ENCODE results near the gene NUMBL. TPM values are rescaled to one million over a fixed set of nuclear protein-coding genes. Genes with fewer than 3 reads are reported as not detected.

The NUMBL gene
- total and polyA plus RNA-seq, 2 of the 4 experiments (the other 2 are of a cell fraction), result 6.3 to 29.0 TPM

GRCh38 chr19:40705950-40706619, 15.6 kb upstream of the NUMBL start:
- H2AK9ac ChIP-seq (replicated peaks; ENCODE audit: low read depth, low read length, poor library complexity), result no peak overlapping the region
- H3K4me2 ChIP-seq (ENCODE audit: low read depth, low read length), result no peak overlapping the region
- H3K56ac ChIP-seq (ENCODE audit: extremely low read depth, insufficient read depth, low read length), result no peak overlapping the region
- no peaks in the 10 kb centered on the region for H3K27me3 ChIP-seq (ENCODE audit: control insufficient read depth, insufficient read depth, low read length)
- no peak overlapping the region for H3K23ac ChIP-seq (ENCODE audit: low read depth, low read length)
- in situ Hi-C loops (cut with MboI; ENCODE audit: low sequenced_read_pairs) (no loop called here), intact Hi-C loops (cut with micrococcal nuclease) (no loop called here), dilution Hi-C loops (cut with HindIII; ENCODE audit: low sequenced_read_pairs, unreplicated experiment) (no loop called here)
- DNase-seq, result no peak
- H2BK15ac ChIP-seq (ENCODE audit: low read depth, low read length), result no peak overlapping the region
- no peak overlapping the region for H4K5ac ChIP-seq (ENCODE audit: low read depth, low read length)
- H3K79me1 ChIP-seq (ENCODE audit: low read depth in 1 of 2, low read length in 2 of 2), result 0 out of 4 replicates have a peak, but pooled peaks cover 0 to 9% of the 10 kb centered on the region in 2 experiments
- BruUV-seq (replicated peaks), result no TSS peak
- H3K4me1 ChIP-seq (ENCODE audit: control insufficient read depth, insufficient read depth, low read length), result no peaks in the 10 kb centered on the region
- no peaks in the 10 kb centered on the region for H4K20me1 ChIP-seq (ENCODE audit: insufficient read depth, low read length)
- H3K9ac ChIP-seq (ENCODE audit: low read depth, low read length), result no peak overlapping the region
- H3K18ac ChIP-seq (ENCODE audit: low read depth, low read length), result no peak overlapping the region
- H2BK5ac ChIP-seq (ENCODE audit: low read depth, low read length, poor library complexity, severe bottlenecking), result no peak overlapping the region
- H2BK20ac ChIP-seq (ENCODE audit: low read depth, low read length), result no peak overlapping the region
- ATAC-seq (ENCODE audit: low read depth), result no peak
- no peak overlapping the region for H4K8ac ChIP-seq (ENCODE audit: low read depth in 2 of 2, low read length in 2 of 2)
- no peaks in the 10 kb centered on the region for H3K9me1 ChIP-seq (ENCODE audit: insufficient read depth, low read length)
- peaks cover 56% of the 10 kb centered on the region for H3K36me3 ChIP-seq (ENCODE audit: control insufficient read depth, insufficient read depth, low read length)
- H2BK120ac ChIP-seq (ENCODE audit: low read depth, low read length), result no peak overlapping the region
- ChIA-PET POLR2A (ENCODE audit: unreplicated experiment) (no interaction called here), CTCF (no interaction called here)
- no peak overlapping the region for H3K27ac ChIP-seq (ENCODE audit: insufficient read depth, low read length)
- no peak overlapping the region for H3K14ac ChIP-seq (replicated peaks; ENCODE audit: low read depth, low read length)
- WGBS, 2 experiments (ENCODE audit: extremely low coverage in 2 of 2, insufficient read length in 1 of 2), result 100% methylated on average over 2 of the region's 7 CpGs; no CpG with 5 or more reads in 1 of the 2 experiments
- no peak overlapping the region for H3K4me3 ChIP-seq (ENCODE audit: insufficient read depth, low read depth, low read length)
- no peaks in the 10 kb centered on the region for H3K9me3 ChIP-seq (ENCODE audit: control insufficient read depth, insufficient read depth, low read length)
- no peak overlapping the region for H3K4ac ChIP-seq (ENCODE audit: low read depth, low read length)
- no peak overlapping the region for H2AFZ ChIP-seq (replicated peaks; ENCODE audit: low read length, poor library complexity)
- H2AK5ac ChIP-seq (ENCODE audit: low read depth, low read length), result no peak overlapping the region
- TF ChIP-seq MAFK (IDR thresholded peaks at IDR 0.05; ENCODE audit: low read depth, low read length) (no peak), ELK1 (IDR thresholded peaks at IDR 0.05; ENCODE audit: borderline replicate concordance, low read depth, low read length) (no peak), NFE2L2 (IDR thresholded peaks at IDR 0.05; ENCODE audit: low read depth, low read length) (no peak), POLR2A (IDR thresholded peaks at IDR 0.05; ENCODE audit: low read depth, low read length) (no peak), RCOR1 (IDR thresholded peaks at IDR 0.05; ENCODE audit: insufficient replicate concordance, low read length) (no peak), RFX5 (IDR thresholded peaks at IDR 0.05; ENCODE audit: low read depth, low read length) (no peak), BHLHE40 (IDR thresholded peaks at IDR 0.05; ENCODE audit: low read depth, low read length) (no peak), FOS (IDR thresholded peaks at IDR 0.05; ENCODE audit: low read depth, low read length) (no peak)
- H4K91ac ChIP-seq (ENCODE audit: insufficient read depth, low read depth, low read length), result no peak overlapping the region
